ENCODE data around the gene PHTF1.

Gene PHTF1

DNA sequence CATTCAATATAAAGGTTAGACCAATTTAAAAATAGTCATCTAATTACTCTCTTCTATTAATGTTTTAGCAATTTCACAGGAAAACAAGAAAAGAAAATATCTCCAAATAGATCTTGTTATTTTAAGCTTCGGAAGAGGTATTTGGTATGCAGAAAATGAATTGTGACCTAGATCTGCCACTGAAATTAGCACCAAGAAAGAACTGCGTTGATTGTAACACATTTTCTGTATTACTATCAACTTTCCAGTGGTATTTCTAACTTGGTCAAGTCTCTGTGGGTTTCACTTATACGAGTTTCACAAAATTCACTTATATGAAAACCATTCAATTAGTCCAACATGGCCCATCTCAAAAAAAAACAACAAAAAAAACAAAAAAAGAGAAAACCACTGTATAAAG is 41.2 kb upstream of the PHTF1 start:
- no peak overlapping the region for H3K4me3 ChIP-seq (ENCODE audit: control insufficient read depth, low read depth, low read length)
- no peak for DNase-seq (ENCODE audit: low read depth)
- TF ChIP-seq CTCF (IDR thresholded peaks at IDR 0.05; ENCODE audit: control insufficient read depth, insufficient read depth, low read depth, low read length, missing control alignments), result no peak

- no peak for TF ChIP-seq CTCF (IDR thresholded peaks at IDR 0.05; ENCODE audit: control insufficient read depth, insufficient read depth, low read depth, low read length, missing control alignments)
- no peak for DNase-seq (ENCODE audit: low read depth)
- H3K4me3 ChIP-seq (ENCODE audit: control insufficient read depth, low read depth, low read length), result no peak overlapping the region
These were observed 38.2 kb upstream of the PHTF1 start for GRCh38 chr1:113797472-113797871.

DNA sequence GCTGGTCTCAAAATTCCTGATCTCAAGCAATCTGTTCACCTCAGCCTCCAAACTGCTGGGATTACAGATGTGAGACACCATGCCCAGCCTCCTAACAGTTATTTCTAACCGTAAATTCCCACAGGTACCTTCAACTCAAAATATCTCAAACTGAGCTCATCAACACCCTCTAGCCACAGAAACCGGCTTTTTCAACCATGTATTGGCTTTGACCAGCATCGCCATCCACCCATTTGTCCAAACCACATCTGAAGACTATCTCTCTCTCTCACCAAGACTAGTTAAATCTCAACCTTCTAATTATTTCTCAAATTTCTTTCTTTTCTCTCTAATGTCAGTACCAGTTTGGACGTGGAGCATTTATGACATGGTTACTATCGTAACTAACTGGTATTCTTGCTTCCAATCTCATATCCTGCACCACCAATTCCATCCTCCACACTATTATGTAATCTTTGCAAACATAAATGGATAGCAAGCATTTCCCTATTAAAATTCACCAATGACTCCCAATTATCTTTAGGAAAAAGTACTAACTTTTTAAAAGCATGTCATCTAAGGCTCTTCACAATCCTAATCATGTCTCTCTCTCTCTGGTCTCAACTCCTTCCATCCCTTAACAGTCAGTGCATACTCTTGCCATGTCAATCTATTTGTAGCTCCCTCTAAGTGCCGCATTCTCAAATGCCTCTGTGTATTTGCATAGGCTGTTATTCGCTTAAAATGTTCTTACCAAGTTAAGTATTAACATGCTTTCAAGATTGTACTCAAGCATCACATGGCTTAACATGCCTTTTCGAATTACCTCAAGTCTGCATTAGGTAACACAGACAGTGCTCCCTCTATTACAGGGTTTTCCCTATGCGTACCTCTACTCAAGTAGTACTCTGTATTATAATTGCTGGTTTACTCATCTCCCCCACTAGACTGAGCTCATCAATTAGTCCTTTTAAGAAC is 34.9 kb upstream of the PHTF1 start:
- no peak for TF ChIP-seq CTCF (IDR thresholded peaks at IDR 0.05; ENCODE audit: control insufficient read depth, insufficient read depth, low read depth, low read length, missing control alignments)
- no peak overlapping the region for H3K4me3 ChIP-seq (ENCODE audit: control insufficient read depth, low read depth, low read length)

DNA sequence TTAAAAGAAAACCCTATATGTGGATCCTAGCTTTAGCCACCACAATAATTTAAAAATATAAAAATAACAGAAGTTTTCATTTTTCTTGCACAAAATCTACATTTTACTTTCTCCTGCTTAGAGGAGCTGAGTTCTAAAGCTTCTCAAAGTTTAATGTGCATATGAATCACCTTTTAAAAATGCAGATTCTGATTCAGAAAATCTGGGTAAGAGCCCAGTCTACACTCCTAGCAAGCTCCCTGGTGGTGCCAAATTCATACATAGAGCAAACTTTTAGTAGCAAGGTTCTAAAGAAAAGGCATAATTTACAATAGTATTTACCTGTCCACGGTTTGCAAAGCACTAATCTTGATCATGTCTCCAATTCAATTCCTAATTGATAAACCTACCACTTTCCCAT is 33.7 kb upstream of the PHTF1 start:
- no peak for DNase-seq (ENCODE audit: low read depth)

More for the DNA sequence above, 34.9 kb upstream of the PHTF1 start:
- no peak for DNase-seq (ENCODE audit: low read depth)

GRCh38 chr1:113792471-113792870 is 33.2 kb upstream of the PHTF1 start:
- DNase-seq (ENCODE audit: low read depth), result no peak
- no peak for TF ChIP-seq CTCF (IDR thresholded peaks at IDR 0.05; ENCODE audit: control insufficient read depth, insufficient read depth, low read depth, low read length, missing control alignments)

More for the DNA sequence above, 33.7 kb upstream of the PHTF1 start:
- no peak overlapping the region for H3K4me3 ChIP-seq (ENCODE audit: control insufficient read depth, low read depth, low read length)
- no peak for TF ChIP-seq CTCF (IDR thresholded peaks at IDR 0.05; ENCODE audit: control insufficient read depth, insufficient read depth, low read depth, low read length, missing control alignments)

GRCh38 chr1:113788802-113789201 is 29.5 kb upstream of the PHTF1 start:
- no peak overlapping the region for H3K4me3 ChIP-seq (ENCODE audit: control insufficient read depth, low read depth, low read length)
- no peak for DNase-seq (ENCODE audit: low read depth)
- no peak for TF ChIP-seq CTCF (IDR thresholded peaks at IDR 0.05; ENCODE audit: control insufficient read depth, insufficient read depth, low read depth, low read length, missing control alignments)

More at GRCh38 chr1:113792471-113792870, 33.2 kb upstream of the PHTF1 start:
- no peak overlapping the region for H3K4me3 ChIP-seq (ENCODE audit: control insufficient read depth, low read depth, low read length)
